CD14-positive monocyte (primary cell): ENCODE results near the gene SP110. TPM values are rescaled to one million over a fixed set of nuclear protein-coding genes. Genes with fewer than 3 reads are reported as not detected.

Experiments
- DNase-seq, 3 donors: peaks; one replicate each; pipeline ENCODE4 v3.0.0-alpha.2; 2011 to 2022
- H2AFZ ChIP-seq: 2 replicates; pipeline ENCODE4 v1.6.0; 2012; ENCODE audit warnings: mild to moderate bottlenecking, low read depth, low read length, inconsistent platforms; ENCODE audit not compliant: insufficient read depth, poor library complexity, severe bottlenecking
- H3K27ac ChIP-seq, 2 donors: 1 replicate in 1 of 2; 2 replicates in 1 of 2; pipeline ENCODE4 v1.5.1; 2012 to 2013; ENCODE audit warnings: low read length in 2 of 2, control low read depth in 1 of 2, inconsistent platforms in 1 of 2, low read depth in 1 of 2, mild to moderate bottlenecking in 1 of 2
- H3K27me3 ChIP-seq, 2 donors: one replicate each; pipeline versions ENCODE4 v1.6.0 to v1.6.1; 2011 to 2013; ENCODE audit warnings: low read length in 2 of 2; ENCODE audit not compliant: control insufficient read depth in 2 of 2, insufficient read depth in 2 of 2
- H3K36me3 ChIP-seq, 2 donors: replicated peaks in 1 of 2; 1 replicate in 1 of 2; 2 replicates in 1 of 2; pipeline versions ENCODE4 v1.5.1 to v1.6.1; 2012 to 2013; ENCODE audit warnings: low read length in 2 of 2, control low read depth in 1 of 2, inconsistent platforms in 1 of 2, mild to moderate bottlenecking in 1 of 2; ENCODE audit not compliant: insufficient read depth in 2 of 2, control insufficient read depth in 1 of 2
- H3K4me1 ChIP-seq, 2 donors: 1 replicate in 1 of 2; 2 replicates in 1 of 2; pipeline versions ENCODE4 v1.5.1 to v1.6.1; 2012 to 2013; ENCODE audit warnings: low read length in 2 of 2, control low read depth in 1 of 2, inconsistent platforms in 1 of 2, mild to moderate bottlenecking in 1 of 2, moderate library complexity in 1 of 2; ENCODE audit not compliant: insufficient read depth in 2 of 2, control insufficient read depth in 1 of 2
- H3K4me2 ChIP-seq: replicated peaks from 2 replicates; pipeline ENCODE3; 2012; ENCODE audit warnings: low read length, moderate library complexity, mild to moderate bottlenecking; ENCODE audit not compliant: poor library complexity, severe bottlenecking; ENCODE audit errors: extremely low read depth
- H3K4me3 ChIP-seq, 3 experiments: fragments of 200-600 bp in 1 of 3; sonication (generic) in 1 of 3; replicated peaks in 1 of 3; 1 replicate in 2 of 3; 2 replicates in 1 of 3; pipeline ENCODE4 v1.5.1; 2011 to 2013; ENCODE audit warnings: low read length in 3 of 3, mild to moderate bottlenecking in 3 of 3, control low read depth in 2 of 3, low read depth in 2 of 3, inconsistent platforms in 1 of 3, moderate library complexity in 1 of 3
- H3K79me2 ChIP-seq: 2 replicates; pipeline ENCODE4 v1.6.0; 2012; ENCODE audit warnings: mild to moderate bottlenecking, control low read depth, inconsistent platforms, low read length, moderate library complexity; ENCODE audit not compliant: insufficient read depth
- H3K9ac ChIP-seq: 2 replicates; pipeline ENCODE4 v1.6.0; 2017; ENCODE audit warnings: low read length, mild to moderate bottlenecking; ENCODE audit not compliant: insufficient read depth, poor library complexity, severe bottlenecking
- H3K9me3 ChIP-seq, 2 donors: replicated peaks in 1 of 2; 1 replicate in 1 of 2; 2 replicates in 1 of 2; pipeline versions ENCODE4 v1.5.1 to v1.6.1; 2012 to 2013; ENCODE audit warnings: low read length in 2 of 2, control low read depth in 1 of 2; ENCODE audit not compliant: control insufficient read depth in 1 of 2, insufficient read depth in 1 of 2
- H4K20me1 ChIP-seq: 2 replicates; pipeline ENCODE4 v1.6.0; 2012; ENCODE audit warnings: mild to moderate bottlenecking, low read length, control low read depth, moderate library complexity; ENCODE audit not compliant: insufficient read depth
- H3K27ac Mint-ChIP-seq, 7 donors: one replicate each; pipeline ENCODE4 v1.8.0; 2020; ENCODE audit warnings: mild to moderate bottlenecking in 7 of 7, mixed read lengths in 7 of 7, moderate library complexity in 6 of 7, inconsistent platforms in 2 of 7
- H3K27me3 Mint-ChIP-seq, 3 donors: one replicate each; pipeline ENCODE4 v1.8.0; 2021 to 2022; ENCODE audit warnings: low read depth in 3 of 3, mild to moderate bottlenecking in 3 of 3, mixed read lengths in 3 of 3, moderate library complexity in 3 of 3, inconsistent platforms in 1 of 3
- H3K36me3 Mint-ChIP-seq, 2 donors: one replicate each; pipeline ENCODE4 v1.8.0; 2020; ENCODE audit warnings: mixed read lengths in 2 of 2, inconsistent platforms in 1 of 2, mild to moderate bottlenecking in 1 of 2
- H3K4me1 Mint-ChIP-seq: one replicate; pipeline ENCODE4 v1.8.0; 2020; ENCODE audit warnings: mild to moderate bottlenecking, mixed read lengths
- H3K4me3 Mint-ChIP-seq, 2 donors: one replicate each; pipeline ENCODE4 v1.8.0; 2020; ENCODE audit warnings: mild to moderate bottlenecking in 2 of 2, mixed read lengths in 2 of 2, moderate library complexity in 1 of 2
- H3K9me3 Mint-ChIP-seq, 7 donors: one replicate each; pipeline ENCODE4 v1.8.0; 2020 to 2022; ENCODE audit warnings: mixed read lengths in 7 of 7, mild to moderate bottlenecking in 6 of 7, moderate library complexity in 6 of 7, inconsistent platforms in 2 of 7
- CTCF ChIP-seq: fragments of 200-600 bp; IDR thresholded peaks from one replicate; pipeline ENCODE4 v1.8.0; 2022; ENCODE audit warnings: antibody characterized with exemption, mild to moderate bottlenecking
- WGBS: methylation state at CpG from one replicate; pipeline ENCODE4 v1.1.5; 2013; ENCODE audit warnings: missing lambda C conversion rate; ENCODE audit not compliant: insufficient coverage; 5-methylcytosine and 5-hydroxymethylcytosine counted together
- intact Hi-C, 2 donors: fragments of 100-400 bp; cut with micrococcal nuclease; formaldehyde crosslinking; loops; one replicate each; pipeline versions ENCODE4 v1.15.0 to v1.15.1; 2023
- polyA plus RNA-seq, 3 donors: library from polyadenylated mRNA; depleted of rRNA in 1 of 3; unstranded in 2 of 3; stranded (reverse) in 1 of 3; fragments of 300-500 nt in 2 of 3; fragments of >200 nt in 1 of 3; fragmentation: Illumina TruSeq in 2 of 3; gene quantifications; 1 replicate in 2 of 3; 2 replicates in 1 of 3; pipeline ENCODE4 v1.2.3, GENCODE V29; 2012 to 2021

The SP110 gene
- polyA plus RNA-seq, 3 donors = 39.1 to 66.1 (median 65.5) TPM

DNA sequence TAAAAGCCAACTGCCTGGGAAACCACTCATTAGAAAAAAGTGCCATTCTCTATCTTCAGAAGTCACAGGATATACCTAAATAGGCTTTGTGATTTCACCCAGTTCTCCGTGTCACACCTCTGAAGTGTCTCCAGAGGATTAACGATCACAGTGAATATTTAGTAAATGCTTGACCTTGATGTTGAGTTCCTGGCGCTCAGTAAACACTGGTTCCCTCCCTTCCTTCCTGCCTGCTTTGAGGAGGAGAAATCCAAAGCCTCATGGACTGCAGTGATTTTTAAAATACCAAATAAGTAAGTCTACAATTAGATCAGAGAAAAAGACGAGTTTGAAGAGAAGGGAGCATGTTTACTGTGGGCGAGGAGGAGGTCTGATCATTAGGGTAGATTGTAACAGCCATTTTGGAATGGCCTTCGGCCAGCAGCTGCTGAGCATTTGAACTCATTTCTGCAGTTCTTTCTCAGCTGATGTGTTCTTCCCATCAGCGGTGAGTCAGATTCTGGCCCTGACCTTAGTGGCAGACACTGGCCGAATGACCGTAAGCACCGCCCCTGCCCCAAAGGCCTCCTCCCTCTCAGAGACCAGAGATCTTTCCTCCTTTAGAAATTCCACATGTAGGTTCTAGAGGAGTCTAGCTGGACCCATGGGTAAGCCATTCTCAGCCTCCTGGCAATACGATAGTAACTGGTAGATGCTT, 89.0 kb downstream of the SP110 start:
- H3K36me3 Mint-ChIP-seq = peaks cover 4% of the 10 kb centered on the region in 2 donors
- Histone ChIP-seq H4K20me1 (no peaks in the 10 kb centered on the region), H3K27ac (no peak overlapping the region), H3K79me2 (peaks cover 10% of the 10 kb centered on the region), H3K4me1 (peaks cover 20 to 46% of the 10 kb centered on the region in 2 donors), H2AFZ (no peak overlapping the region), H3K4me3 (no peak overlapping the region), H3K9ac (no peak overlapping the region), H3K4me2 (no peak overlapping the region), H3K27me3 (no peaks in the 10 kb centered on the region), H3K36me3 (no peaks in the 10 kb centered on the region), H3K9me3 (peaks cover 17 to 21% of the 10 kb centered on the region in 2 donors)
- peaks cover 33% of the 10 kb centered on the region for H3K4me1 Mint-ChIP-seq
- H3K27me3 Mint-ChIP-seq = no peaks in the 10 kb centered on the region
- 94% methylated on average over 2 of the region's 11 CpGs for WGBS
- intact Hi-C loops = no loop called here
- peaks cover 0 to 4% (median 2%) of the 10 kb centered on the region in 7 donors for H3K9me3 Mint-ChIP-seq
- no peak for DNase-seq
- no peak for TF ChIP-seq CTCF
- H3K27ac Mint-ChIP-seq = no peak overlapping the region
- H3K4me3 Mint-ChIP-seq = no peak overlapping the region

GRCh38 chr2:230129343-230129742, 90.4 kb downstream of the SP110 start:
- no peak for TF ChIP-seq CTCF
- H2AFZ ChIP-seq = no peak overlapping the region
- no peaks in the 10 kb centered on the region for H3K36me3 ChIP-seq
- intact Hi-C loops = no loop called here
- H3K36me3 Mint-ChIP-seq = peaks cover 4% of the 10 kb centered on the region in 2 donors
- no peak overlapping the region for H3K27ac Mint-ChIP-seq
- no peak overlapping the region for H3K4me3 ChIP-seq
- no peak for DNase-seq
- no peak overlapping the region for H3K4me2 ChIP-seq
- 71% methylated on average over 1 of the region's 1 CpG for WGBS
- peaks cover 0 to 4% (median 2%) of the 10 kb centered on the region in 7 donors for H3K9me3 Mint-ChIP-seq
- H3K27me3 Mint-ChIP-seq = peaks cover 0 to under 1% (median 0%) of the 10 kb centered on the region in 3 donors
- H3K4me3 Mint-ChIP-seq = no peak overlapping the region
- peaks cover 48% of the 10 kb centered on the region for H3K4me1 Mint-ChIP-seq
- H3K9ac ChIP-seq = no peak overlapping the region
- peaks cover 15 to 18% of the 10 kb centered on the region in 2 donors for H3K9me3 ChIP-seq
- H3K27me3 ChIP-seq = no peaks in the 10 kb centered on the region
- no peaks in the 10 kb centered on the region for H4K20me1 ChIP-seq
- H3K79me2 ChIP-seq = peaks cover 10% of the 10 kb centered on the region
- peaks cover 34 to 49% of the 10 kb centered on the region in 2 donors for H3K4me1 ChIP-seq
- H3K27ac ChIP-seq = no peak overlapping the region
